NCI-H460 (cell line): Measurements from ENCODE around the gene BRMS1. TPM values are rescaled to one million over a fixed set of nuclear protein-coding genes. Genes with fewer than 3 reads are reported as not detected.

Experiments used
- DNase-seq: peaks from one replicate; pipeline ENCODE4 v3.0.0-alpha.2; 2016; ENCODE audit warnings: low read depth; ENCODE audit errors: extremely low read depth
- total RNA-seq: library from RNA; depleted of rRNA; stranded (reverse); fragments of >200 nt; shearing (Covaris generic); gene quantifications from 2 replicates; pipeline ENCODE4 v1.2.3, GENCODE V29; 2014

BRMS1 gene
- total RNA-seq, 1 experiment from 2014 or later, result 35.3 TPM

DNA sequence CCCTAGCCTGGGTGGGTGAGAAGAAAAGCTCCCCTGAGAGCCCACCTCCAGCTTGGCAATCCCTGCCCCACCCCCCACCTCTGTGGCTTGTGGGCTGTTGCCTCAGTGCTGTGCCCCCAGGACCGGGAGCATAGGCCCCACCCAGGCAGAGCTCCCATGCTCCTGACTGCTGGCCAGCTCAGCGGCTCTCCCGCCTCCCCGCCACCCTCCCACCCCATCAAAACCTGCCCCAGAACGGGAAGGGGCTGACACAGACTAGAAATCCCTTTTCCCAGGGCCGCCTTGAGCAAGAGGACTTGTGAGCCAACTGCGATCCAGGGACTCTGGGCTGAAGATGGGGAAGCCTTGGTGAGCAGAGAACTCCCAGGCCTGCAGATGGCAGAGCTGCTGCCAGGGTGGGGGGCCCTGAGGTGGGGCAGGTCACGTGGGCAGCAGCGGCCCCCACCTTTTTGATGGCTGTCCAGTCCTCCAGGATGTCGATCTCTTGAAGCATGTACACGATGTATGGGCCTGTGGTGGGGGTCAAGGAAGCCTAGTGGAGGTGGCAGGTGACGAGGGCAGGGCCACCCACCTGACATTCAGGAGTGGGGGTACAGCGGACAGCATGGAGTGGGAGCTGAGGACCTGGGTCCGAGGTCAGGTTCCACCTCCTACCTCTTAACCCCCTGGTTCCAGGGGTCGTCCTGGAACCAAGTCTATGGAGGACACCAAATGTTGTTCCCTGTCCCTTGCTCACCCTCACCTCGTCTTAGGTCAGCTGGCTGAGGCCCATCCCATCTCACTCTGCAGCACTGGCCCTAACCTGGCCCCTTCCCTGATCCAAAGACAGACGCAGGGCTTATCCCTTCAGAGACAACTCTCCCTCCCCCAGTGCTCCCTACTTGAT is 6.4 kb downstream of the BRMS1 start:
- no peak for DNase-seq

DNA sequence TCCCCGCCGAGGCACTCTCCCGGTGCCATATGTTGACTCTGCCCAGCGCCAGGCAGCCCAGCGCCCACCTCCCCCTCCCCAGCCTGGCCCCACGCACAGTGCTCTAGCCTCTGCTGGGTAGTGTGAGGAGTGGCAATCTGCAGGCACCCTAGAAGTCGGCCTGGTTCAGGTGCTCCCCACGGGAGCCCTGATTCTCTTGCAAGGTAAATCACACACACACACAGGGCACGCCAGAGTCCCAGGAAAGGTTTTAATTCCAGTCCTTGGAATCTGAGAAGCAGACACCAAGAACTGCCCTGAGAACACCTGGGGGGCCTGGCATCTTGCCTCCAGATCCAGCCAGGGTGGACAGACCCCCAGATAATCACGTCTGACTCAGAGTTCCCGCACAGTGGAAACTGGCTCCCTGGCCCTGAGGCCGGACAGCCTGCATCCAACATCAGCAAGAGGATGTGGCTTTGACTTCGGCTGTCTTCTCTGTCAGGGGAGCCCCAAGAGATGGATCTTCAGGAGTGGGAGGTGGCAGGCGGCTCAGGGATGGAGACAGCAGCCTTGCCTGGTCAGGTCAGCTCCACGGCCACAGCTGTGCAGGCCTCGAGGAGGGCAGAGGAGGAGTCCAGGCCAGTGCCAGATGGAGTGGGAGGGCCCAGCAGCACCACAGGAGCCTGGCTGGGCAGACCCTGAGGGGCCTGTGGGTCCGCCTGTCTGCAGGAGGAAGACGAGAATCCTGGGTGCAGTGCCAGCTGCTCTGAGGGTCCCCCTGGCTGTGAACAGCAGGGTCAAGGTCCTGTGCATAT is 7.6 kb downstream of the BRMS1 start:
- DNase-seq, result no peak

DNA sequence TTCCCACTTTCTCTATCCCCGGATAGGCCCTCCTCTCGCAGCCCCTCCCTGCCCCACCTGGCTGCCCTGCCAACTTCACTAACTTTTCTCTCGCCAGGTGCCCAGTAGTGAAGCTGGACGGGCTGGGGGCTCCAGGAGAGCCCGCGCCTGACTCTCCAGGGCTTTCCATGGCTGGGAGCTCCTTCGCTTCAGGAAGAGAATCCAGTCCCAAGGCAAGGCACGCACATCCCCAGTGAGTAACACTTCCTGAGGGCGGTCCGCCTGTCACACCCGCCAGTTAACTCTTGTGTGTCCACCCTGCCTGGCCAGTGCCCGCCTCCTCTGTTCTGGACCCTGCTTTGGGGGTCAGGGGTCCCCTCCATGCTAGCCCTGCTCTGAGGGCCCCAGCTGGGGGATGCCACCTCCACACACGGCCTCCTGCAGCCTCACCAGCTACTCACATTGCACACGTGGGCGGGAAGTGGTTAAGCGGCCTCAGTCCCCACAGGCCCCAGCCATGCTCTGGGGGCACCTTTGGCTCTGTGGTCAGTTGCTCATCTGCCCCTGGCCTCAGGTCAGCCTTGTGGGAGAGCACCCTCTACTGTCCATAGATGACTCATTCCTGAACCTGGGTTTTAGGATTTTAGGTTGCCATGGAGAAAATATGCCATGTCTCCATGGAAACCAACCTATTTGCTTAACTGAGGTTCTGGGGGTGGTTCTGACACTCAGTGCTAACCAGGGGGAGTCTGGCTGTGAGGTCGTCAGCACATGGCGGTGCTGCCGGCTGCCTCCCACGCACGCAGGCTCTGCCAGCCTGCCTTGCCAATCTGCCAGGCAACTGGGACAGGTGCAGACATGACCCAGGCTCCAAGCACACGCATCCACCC is 8.4 kb downstream of the BRMS1 start, which contains the start of gene RIN1:
Gene RIN1, minus strand, starts transcription at position 201 of the 869 bp plus-strand sequence. Its CDS starts 32 bp downstream, at position 169.
- peak; percentile 67 for DNase-seq

DNA sequence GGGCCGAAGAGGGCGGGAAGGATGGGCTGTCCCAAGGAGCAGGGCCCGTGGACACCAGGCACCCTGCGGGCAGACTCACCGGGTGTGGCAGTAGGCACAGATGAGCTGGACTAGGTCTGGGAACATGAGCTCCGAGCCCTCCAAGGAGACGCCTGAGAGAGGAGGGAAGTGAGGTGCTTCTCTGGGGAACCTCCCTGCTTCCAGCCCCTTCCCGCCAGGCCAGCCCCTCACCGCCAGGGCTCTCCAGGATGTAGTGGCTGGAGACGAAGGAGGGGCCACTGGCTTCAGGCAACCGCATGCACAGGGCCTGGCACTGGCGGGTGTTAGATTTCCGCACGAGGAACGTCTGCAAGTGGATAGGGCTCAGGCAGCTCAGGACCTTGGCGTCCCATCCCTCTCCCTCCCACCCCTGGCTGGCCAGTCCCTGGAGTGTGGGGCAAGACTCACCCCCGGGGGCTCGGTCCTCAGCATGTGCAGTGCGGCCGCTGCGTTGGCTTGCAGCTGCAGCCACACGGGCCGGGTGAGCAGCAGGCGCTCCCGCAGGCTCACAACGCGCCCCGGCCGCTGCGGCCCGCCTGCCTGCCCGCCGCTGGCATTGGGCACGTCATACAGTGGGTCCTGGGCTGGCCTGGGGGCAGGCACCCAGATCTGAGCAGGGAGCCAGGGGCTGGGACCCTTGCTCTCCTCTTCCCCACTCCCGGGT is 9.2 kb downstream of the BRMS1 start:
- no peak for DNase-seq

DNA sequence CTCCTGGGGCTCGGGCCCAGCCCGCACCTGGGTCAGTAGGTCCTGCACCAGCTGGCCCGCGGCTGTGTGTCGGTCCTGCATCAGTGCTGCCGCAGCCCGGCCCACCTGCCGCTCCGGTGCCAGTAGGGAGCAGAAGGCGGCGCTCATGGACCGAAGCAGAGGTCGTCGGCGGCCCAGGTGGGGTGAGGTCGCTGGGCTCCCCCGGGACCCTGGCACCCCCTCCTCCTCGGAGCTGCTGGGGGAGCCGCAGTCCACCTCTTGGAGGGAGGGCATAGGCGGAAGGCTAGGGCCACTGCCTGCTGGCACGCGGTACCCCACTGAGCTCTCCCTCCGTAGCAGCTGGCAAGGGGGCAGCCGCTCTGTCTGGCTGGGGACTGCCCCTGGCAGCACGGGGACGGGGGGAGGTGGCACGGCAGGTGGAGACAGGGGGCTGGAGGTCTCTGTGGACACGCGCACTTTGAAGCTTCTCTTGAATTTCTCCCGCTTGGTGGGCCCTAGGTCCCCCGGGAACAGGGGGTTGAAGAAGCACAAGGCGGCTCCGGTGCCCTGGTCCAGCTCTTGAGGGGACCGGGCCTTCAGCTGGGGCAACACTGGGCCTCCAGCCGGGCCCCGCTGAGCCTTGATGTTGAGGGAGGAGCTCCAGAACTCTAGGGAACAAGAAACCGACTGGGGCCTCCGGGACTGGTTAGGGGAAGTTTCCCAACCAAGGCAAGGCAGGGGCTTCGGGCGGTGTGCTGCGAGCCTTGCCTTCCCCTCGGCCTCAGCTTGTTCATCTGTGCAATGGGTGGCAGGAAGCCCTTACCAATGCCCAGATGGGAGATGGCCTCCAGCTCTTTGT is 10.1 kb downstream of the BRMS1 start:
- DNase-seq, result no peak

DNA sequence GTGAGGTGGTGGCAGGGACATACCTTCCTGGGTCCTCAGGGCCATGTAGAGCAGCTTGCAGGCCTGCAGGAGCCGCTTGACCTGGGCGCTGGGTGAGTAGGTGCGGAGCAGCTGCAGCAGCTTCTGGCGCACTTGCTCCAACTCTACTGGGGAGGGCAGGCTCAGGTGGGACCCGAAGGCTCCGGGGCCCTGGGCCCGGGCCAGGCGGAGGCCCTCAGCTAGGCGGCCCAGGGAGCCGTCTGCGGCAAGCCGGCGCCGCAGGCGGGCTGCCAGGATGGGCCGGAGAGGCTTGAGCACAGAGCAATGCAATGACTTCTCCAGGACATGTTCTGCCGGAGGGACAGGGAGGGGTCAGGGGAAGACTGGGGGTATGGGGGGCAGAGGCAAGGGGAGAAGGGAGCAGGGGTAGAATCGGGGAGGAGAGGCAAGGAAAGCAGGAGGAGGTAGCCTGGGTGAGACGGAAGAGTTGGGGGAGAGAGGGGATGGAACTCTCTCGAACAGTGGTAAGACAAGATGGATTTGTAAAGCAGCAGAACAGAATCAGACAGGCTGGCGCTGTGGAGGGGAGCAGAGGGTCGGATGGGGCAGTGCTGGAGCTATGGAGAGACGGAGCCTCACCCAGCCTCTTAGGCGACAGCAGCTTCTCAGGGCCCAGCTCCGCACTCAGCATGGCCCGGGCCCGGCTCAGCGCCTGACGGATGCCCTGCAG is 10.9 kb downstream of the BRMS1 start:
- no peak for DNase-seq

- no peak for DNase-seq
These were observed 11.6 kb downstream of the BRMS1 start for GRCh38 chr11:66333220-66333877.

DNA sequence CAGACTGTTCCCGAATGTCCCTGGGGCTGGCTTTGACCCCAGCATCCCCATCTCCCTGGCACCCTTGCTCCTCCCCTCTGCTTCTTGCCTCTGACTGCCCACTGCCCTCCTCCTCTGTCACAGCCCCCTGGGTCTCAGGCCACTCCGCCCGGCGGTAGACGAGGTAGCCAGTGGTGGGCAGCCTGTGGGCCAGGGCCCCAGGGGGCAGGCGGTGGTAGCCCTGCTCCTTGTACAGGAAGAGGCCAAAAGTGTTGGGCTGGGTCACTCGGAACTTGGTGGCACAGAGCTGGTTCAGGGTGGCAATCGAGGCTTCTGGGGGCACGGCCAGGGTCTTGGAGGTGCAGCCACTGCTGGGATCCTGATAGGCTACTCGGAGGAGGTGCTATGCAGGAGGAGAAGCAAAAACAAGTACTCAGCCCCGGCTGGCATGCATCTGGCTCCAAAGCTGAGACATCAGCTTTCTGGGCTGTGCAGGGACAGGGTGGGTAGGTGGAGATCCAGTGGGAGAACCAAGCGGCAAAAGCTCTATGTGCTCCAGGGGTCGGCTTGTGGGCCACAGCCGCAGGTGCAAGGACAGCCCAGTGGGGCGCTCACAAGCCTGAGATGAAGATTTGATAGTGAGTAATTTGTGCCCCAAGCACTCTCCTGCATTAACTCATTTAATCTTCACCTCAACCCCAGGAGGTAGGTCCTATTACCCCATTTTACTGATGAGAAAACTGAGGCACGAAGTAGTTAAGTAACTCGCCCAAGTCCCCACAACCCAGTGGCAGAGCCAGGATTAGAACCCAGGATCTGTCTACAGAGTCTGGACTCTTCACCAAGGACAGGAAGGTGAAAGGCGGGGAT is 12.3 kb downstream of the BRMS1 start:
- DNase-seq, result no peak

- DNase-seq, result no peak
These were observed 13.1 kb downstream of the BRMS1 start for GRCh38 chr11:66331542-66332370.

DNA sequence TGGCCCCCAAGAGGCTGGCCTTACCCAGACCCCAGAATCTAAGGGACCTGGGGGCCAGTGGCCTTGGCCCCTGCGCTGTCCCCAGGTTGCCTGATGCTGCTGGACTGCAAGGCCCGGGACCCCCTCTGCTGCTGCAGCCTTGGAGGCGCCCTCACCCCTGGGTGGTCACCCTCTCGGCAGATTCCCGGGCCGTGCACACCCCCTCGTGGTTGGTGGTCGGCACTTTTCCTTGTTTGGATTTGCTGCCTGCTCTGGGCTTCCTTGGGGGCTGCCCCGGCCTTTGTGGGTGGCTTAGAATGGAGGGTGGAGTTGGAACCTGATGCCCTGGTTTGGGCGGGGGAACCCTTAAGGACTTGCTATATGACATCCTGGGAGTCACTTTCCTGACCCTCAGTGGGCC is 14.0 kb downstream of the BRMS1 start:
- DNase-seq, result no peak

DNA sequence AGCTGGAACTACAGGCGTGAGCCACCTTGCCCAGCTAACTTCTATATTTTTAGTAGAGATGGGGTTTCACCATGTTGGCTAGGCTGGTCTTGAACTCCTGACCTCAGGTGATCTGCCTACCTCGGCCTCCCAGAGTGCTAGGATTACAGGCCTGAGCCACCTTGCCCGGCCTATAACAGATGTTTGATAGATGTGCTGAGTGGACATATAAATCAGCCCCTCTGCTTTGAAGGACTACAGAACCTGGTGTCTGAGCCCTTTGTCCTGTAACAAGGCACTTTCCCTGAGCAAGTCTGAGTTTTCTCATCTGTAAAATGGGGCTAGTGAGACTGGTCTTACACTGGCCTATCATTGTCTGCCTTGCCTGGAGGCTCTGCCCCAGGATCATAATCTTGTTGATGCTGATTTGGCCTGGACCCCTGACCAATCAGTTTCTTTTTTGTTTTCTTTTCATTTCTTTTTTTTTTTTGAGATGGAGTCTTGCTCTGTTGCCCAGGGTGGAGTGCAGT is 15.7 kb downstream of the BRMS1 start:
- DNase-seq, result no peak

- peak; percentile 70 for DNase-seq
These were observed 16.4 kb downstream of the BRMS1 start for GRCh38 chr11:66328302-66329144.

GRCh38 chr11:66328031-66328301 is 16.9 kb downstream of the BRMS1 start:
- peak; percentile 27 for DNase-seq

DNA sequence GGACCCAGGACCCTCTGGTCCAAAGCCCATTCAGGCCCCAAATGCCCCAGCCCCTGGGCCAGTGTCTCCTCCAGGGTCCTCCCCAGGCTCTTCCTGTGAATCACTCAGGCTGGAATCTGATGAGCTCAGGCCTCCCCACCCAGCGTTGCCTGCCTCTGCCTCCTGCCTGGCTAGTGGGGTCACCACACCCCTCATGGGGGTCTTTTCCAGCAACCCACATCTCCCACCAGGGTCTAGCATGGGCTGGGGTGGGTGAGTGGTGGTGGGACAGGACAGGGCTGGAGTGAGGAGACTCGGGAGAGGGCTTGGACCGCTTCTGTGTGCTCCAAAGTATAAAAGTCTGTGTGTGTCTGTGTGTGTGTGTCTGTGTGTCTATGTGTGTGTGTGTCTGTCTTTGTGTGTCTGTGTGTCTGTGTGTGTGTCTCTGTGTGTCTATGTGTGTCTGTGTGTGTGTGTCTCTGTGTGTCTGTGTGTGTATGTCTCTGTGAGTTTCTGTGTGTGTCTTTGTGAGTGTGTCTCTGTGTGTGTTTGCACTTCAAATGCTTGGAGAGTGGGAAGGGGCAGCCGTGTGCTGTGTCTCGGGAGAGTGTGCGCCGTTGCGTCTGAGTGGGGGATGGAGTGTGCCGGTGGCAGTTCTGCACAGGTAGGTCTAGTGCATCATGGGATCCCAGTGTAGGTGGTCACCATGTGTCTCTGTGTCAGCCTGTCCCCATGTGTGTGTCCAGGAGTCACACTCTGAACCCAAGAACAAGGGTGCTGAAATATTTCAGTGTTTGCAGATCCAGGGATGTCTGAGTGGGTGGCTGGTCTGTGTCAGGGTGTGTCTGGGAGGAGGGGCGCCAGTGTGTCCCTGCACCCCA is 17.5 kb downstream of the BRMS1 start:
- peak; percentile 31 for DNase-seq
